Renal cortical epithelial cell (primary cell): ENCODE data around the gene CARD10. TPM values are rescaled to one million over a fixed set of nuclear protein-coding genes. Genes with fewer than 3 reads are reported as not detected.
"Not testable (repeated sequence)": the region's sequence is repeated elsewhere in the genome, so short reads cannot be mapped to it uniquely, and the experiment has no call there.

Source experiments
- DNase-seq: peaks from one replicate; pipeline ENCODE4 v3.0.0-alpha.2; 2011; ENCODE audit warnings: low read depth
- total RNA-seq: library from RNA; depleted of rRNA; stranded (reverse); fragments of >200 nt; gene quantifications from 2 replicates; pipeline ENCODE4 v1.2.3, GENCODE V29; 2014

Gene CARD10
- total RNA-seq, 1 donor from 2014 or later: 39.9 TPM

- DNase-seq: peak; percentile 42
These were observed 32.9 kb downstream of the CARD10 start, which contains the start of gene MFNG for GRCh38 chr22:37486224-37486845. Gene MFNG, minus strand, starts transcription at chr22:37486384. Its CDS starts 207 bp downstream, at chr22:37486177.

DNA sequence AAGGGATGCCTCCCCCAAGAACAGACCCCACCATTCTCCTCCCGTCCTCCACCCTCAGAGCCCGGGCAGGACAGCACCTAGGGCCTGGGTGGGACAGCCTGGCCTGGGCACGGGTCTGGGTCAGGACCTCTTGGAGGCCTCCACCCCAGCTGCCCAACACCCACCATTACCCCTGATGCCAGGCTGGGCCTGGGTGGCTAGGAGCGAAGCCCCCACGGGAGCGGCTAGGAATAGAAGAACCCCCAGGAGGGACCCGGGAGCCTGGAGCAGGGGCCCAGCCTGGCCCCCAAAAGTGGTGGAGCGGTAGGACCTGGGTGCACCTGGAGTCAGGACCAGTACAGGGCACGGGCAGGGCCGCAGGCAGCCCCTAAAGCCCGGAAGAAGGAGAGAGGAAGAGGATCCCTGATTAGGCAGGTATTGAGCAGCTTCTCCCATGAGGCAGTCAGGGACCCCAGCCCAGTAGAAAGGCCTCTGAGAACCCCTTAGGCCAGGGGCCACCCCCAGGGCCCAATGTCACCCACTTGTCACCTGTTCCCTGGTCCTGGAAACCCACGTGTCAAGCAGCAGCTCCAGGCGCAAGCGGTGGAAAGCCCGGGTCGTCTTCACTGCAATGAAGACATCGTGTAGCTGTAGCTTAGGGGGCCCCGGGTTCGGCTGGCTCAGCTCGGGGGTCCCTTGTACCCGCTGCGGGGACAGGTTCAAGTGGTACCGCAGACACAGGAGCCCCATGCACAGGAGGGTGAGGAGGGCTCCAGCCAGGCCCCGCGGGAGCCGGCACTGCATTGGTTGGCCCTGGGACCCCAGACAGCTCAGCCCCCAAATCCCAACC, 33.6 kb downstream of the CARD10 start:
- no peak for DNase-seq

DNA sequence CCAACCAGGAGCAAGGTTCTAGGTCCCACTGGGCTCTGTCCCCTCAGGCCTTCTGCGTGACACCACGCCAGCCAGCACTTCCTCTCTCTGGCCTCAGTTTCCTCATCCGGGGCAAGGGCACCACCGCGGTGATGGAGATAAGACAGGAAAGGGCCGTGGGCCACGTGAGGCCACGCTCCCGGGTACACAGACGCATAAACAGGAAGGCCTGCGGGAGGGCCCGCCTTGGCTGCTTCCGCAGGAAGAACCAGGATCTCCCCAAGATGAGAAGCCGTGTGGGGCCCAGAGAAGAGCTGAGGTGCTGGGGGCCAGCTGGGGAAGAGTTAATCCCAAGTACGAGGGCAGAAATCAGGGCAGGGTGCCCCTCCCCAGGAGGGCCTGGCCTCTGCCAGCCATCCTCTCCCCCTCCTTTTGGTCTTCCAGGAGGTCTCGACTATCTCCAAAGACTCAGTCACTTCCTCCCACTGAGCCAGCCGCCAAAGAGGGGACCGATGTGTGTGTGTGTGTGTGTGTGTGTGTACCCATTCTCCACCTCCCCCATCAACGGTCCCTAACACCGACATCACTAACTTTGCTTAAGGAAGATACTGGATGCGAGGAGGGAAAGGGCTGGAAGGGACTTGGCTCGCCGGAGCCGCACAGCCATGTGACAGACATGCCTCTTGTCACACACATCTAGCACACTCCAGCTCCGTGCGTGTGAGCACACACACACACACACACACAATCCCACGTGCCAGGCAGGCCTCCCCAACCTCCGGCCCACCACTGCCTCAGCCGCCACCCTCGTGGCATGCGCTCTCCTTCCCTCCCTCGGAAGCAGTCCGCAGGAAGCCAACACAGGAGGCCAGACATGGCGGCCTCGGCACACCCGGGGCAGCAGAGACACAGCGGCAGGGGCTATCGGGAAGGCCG, 34.5 kb downstream of the CARD10 start:
- no peak for DNase-seq

DNA sequence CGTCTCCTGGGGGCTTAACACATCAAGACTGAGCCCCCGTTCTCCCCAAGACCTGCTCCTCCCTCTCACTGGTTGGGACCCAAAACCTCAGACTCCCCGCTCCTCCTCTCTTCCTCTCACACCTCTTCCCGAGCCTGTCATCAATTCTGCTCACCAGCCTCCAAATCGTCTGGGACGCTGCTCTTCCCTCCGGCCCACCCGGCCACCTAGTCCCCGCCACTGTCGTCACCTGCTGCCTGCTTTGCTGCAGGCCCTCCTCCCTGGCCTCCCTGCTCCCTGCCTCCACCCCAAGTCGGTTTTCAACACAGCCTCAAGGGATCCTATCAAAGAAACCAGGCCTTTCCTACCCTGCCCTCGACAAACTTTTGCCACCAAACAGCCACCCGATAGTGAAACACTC, 36.2 kb downstream of the CARD10 start:
- no peak for DNase-seq

- DNase-seq: no peak
These were observed 37.0 kb downstream of the CARD10 start for GRCh38 chr22:37482244-37482643.

GRCh38 chr22:37481347-37481907, 37.8 kb downstream of the CARD10 start:
- DNase-seq: no peak

- DNase-seq: no peak
These were observed 38.5 kb downstream of the CARD10 start for GRCh38 chr22:37480387-37481346.

- DNase-seq: no peak
These were observed 40.0 kb downstream of the CARD10 start for GRCh38 chr22:37479196-37479595.

DNA sequence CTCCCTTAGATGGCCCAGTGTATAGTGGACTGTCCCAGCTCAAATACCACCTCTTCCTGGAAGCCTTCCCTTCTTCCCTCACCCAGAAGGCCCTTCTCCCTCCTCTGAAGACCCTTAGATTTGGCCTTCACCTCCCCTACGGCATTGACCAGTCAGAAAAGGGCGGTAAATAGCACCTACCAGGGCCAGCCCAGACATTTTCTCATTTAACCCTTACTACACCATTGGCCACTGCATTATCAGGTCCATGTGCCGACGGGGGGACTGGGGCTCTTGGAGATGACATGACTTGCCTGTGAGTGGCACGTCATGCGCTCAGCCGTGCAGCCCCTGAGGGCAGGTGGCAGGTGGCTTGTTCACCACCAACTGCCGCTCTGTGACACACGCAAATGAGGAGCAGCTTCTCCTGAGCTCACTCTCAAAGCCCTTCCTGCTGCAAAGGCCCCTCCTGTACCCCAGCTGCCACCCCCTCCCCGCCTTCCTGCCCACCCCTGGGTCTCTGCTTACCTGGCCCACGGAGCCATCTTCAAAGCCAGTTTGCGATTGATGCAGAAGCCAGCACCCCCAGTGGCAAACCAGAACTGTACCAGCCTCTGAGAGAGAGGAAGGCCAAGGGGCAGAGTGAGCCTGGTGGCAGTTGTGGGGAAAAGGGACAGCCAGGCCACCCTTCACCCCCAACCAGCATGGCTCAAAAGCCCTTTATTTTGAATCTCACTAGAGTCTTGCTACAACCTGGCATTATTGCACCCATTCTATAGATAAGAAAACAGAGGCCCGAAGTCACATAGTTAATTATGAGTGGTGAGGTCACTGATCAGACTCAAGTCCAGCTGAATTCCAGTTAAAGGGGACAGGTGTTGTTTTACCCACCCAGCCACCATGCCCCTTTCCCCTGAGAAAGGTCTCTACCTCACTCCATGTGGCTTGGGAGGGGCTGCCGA, 42.6 kb downstream of the CARD10 start:
- DNase-seq: no peak

DNA sequence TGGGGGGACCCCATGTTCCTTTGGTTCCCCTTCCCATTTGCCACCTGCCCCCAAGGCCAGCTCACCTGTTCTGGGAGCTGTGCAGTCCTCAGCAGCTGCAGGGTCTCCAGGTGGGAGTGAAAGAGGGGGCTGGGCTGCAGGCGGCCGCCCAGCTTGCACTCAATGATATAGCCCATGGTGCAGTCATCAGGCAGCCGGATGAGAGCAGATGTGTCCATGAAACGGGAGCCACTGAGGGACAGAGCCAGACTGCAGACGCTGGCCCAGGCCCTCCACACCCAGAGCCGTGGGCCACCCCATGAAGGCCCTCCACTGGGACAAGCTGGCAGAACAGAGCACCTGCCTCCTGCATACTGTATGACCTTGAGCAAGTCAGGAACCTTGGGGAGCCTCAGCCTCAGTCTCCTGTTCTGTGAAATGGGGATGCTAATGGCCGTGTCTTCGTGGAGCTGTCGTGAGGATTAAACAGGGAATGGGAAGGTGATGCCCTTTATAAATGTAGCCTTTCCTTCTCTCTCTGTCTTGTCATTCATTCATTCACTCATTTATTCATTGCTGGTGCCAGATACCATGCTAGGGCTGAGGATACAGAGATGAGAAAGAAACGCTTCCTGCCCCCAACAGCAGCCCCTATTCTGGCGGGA, 44.6 kb downstream of the CARD10 start:
- DNase-seq: no peak

DNA sequence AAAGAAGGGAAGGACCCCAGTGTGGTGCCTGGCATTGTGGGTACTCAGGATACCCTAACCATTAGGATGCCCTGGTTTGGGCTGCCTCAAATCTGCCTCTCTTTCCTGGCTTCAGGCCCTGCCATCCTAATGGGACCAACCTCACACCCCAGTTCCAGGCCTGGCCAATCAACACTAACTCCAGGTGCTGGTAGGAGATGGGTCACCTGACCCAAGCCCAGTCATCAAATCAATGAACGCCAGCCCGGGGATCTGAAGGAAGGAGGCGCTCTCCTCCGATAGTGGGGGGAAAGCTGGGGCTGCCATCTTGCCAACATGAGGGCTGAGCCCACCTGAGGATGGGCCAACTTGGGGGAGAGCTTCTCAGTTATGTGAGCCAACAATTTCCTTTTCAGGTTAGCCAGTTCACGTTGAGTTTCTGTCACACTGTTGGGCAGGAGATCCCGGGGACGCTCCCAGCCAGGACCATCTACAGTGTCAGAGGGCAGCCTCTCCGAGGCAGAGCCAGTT, 45.7 kb downstream of the CARD10 start:
- no peak for DNase-seq

- DNase-seq: no peak
These were observed 46.7 kb downstream of the CARD10 start for GRCh38 chr22:37472418-37473006.

DNA sequence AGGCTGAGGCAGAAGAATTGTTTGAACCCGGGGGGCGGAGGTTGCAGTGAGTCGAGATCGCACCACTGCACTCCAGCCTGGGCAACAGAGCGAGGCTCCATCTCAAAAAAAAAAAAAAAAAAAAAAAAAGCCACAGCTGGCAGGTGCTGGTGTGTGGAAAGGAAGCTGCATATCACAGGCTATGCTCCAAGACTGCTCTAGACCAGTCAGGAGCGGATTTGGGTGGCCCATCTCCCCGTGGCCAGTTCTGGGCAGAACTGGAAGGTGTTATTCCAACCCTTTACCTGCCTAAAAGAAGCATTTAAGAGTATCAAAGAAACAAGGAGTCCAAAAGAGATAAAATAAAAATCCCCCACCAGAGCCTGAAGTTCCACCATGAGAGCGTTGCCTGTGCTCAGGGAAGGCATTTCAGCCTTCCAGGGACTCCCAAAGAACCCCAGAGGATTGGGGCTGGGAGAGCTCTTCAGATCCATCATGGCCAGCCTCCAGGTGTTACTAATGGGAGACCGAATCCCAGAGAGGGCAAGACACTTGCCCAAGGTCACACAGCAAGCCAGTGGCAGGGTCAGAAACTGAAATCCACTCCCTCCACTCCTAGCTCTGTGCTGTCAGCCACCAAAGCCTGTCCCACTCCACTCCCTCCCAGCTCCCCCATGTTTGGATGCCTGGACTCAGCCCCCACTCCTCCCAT, 47.3 kb downstream of the CARD10 start:
- no peak for DNase-seq

- DNase-seq: no peak
These were observed 49.1 kb downstream of the CARD10 start for GRCh38 chr22:37470087-37470445.

GRCh38 chr22:37469416-37470086, 49.7 kb downstream of the CARD10 start:
- DNase-seq: no peak

DNA sequence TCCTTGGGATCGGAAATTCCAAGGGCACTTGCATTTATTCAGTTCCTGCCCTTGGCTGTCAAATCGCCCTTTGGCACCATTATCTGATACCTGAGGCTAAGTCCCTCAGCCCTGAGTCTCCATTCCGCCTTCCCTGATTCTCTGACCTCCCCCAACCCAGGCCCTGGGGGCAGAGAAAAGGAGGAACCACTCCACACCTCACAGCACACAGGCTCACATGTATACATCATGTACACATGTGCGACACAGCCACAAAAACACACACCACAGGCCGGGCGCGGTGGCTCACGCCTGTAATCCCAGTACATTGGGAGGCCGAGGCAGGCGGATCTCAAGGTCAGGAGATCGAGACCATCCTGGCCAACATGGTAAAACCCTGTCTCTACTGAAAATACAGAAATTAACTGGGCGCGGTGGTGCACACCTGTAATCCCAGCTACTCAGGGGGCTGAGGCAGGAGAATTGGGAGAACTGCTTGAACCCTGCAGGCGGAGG, 51.0 kb downstream of the CARD10 start:
- not testable (repeated sequence) for DNase-seq

GRCh38 chr22:37467391-37467955, 51.7 kb downstream of the CARD10 start:
- no peak for DNase-seq
